ENCODE measurements around the gene PARD3.

PARD3 gene

GRCh38 chr10:34231441-34232180 is 583.5 kb downstream of the PARD3 start:
- DNase-seq (ENCODE audit: insufficient read length, low spot score): no peak
- FAIRE-seq: no peak
- TF ChIP-seq, protein P1, sequence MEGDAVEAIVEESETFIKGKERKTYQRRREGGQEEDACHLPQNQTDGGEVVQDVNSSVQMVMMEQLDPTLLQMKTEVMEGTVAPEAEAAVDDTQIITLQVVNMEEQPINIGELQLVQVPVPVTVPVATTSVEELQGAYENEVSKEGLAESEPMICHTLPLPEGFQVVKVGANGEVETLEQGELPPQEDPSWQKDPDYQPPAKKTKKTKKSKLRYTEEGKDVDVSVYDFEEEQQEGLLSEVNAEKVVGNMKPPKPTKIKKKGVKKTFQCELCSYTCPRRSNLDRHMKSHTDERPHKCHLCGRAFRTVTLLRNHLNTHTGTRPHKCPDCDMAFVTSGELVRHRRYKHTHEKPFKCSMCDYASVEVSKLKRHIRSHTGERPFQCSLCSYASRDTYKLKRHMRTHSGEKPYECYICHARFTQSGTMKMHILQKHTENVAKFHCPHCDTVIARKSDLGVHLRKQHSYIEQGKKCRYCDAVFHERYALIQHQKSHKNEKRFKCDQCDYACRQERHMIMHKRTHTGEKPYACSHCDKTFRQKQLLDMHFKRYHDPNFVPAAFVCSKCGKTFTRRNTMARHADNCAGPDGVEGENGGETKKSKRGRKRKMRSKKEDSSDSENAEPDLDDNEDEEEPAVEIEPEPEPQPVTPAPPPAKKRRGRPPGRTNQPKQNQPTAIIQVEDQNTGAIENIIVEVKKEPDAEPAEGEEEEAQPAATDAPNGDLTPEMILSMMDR (IDR thresholded peaks at IDR 0.05; ENCODE audit: insufficient read depth, missing control alignments): no peak

- TF ChIP-seq, protein P1 (IDR thresholded peaks at IDR 0.05; ENCODE audit: insufficient read depth, missing control alignments): no peak
- DNase-seq (ENCODE audit: insufficient read length, low spot score) (no peak), FAIRE-seq (no peak)
Observed at GRCh38 chr10:34229917-34230316, 585.2 kb downstream of the PARD3 start.

DNA sequence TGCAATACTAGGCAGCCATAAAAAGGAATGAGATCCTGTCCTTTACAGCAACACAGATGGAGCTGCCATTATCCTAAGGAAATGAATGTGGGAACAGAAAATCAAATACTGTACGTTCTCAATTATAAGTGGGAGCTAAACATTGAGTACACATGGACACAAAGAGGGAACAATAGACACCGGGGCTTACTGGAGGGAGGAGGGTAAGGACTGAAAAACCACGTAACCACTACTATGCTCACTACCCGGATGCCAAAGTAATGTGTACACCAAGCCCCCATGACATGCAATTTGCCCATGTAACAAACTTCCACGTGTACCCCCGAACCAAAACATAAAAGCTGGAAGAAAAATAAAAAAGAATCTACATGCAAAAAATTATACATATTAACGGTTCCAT is 587.0 kb downstream of the PARD3 start:
- FAIRE-seq (no peak), DNase-seq (ENCODE audit: insufficient read length, low spot score) (no peak)
- TF ChIP-seq, protein P1 (IDR thresholded peaks at IDR 0.05; ENCODE audit: insufficient read depth, missing control alignments): no peak

GRCh38 chr10:34224639-34225038 is 590.5 kb downstream of the PARD3 start:
- TF ChIP-seq, protein P1 (IDR thresholded peaks at IDR 0.05; ENCODE audit: insufficient read depth, missing control alignments): no peak
- FAIRE-seq: no peak
- no peak for DNase-seq (ENCODE audit: insufficient read length, low spot score)

- TF ChIP-seq, protein P1 (IDR thresholded peaks at IDR 0.05; ENCODE audit: insufficient read depth, missing control alignments): no peak
- DNase-seq (ENCODE audit: insufficient read length, low spot score) (no peak), FAIRE-seq (no peak)
Observed at GRCh38 chr10:34223658-34224057, 591.4 kb downstream of the PARD3 start.

- DNase-seq (ENCODE audit: insufficient read length, low spot score) (no peak), FAIRE-seq (no peak)
- TF ChIP-seq, protein P1 (IDR thresholded peaks at IDR 0.05; ENCODE audit: insufficient read depth, missing control alignments): no peak
Observed at GRCh38 chr10:34222359-34222758, 592.7 kb downstream of the PARD3 start.

- FAIRE-seq: no peak
Observed at GRCh38 chr10:34219753-34220548, 595.1 kb downstream of the PARD3 start.

More at GRCh38 chr10:34219753-34220548, 595.1 kb downstream of the PARD3 start:
- no peak for DNase-seq (ENCODE audit: insufficient read length, low spot score)
- TF ChIP-seq, protein P1 (IDR thresholded peaks at IDR 0.05; ENCODE audit: insufficient read depth, missing control alignments): no peak

Measured in D721Med (cell line).